ENCODE results near the gene MRFAP1. TPM values are rescaled to one million over a fixed set of nuclear protein-coding genes. Genes with fewer than 3 reads are reported as not detected.

The MRFAP1 gene
- total RNA-seq = 100 to 1,000 TPM; 136 to 234 (median 170) TPM

DNA sequence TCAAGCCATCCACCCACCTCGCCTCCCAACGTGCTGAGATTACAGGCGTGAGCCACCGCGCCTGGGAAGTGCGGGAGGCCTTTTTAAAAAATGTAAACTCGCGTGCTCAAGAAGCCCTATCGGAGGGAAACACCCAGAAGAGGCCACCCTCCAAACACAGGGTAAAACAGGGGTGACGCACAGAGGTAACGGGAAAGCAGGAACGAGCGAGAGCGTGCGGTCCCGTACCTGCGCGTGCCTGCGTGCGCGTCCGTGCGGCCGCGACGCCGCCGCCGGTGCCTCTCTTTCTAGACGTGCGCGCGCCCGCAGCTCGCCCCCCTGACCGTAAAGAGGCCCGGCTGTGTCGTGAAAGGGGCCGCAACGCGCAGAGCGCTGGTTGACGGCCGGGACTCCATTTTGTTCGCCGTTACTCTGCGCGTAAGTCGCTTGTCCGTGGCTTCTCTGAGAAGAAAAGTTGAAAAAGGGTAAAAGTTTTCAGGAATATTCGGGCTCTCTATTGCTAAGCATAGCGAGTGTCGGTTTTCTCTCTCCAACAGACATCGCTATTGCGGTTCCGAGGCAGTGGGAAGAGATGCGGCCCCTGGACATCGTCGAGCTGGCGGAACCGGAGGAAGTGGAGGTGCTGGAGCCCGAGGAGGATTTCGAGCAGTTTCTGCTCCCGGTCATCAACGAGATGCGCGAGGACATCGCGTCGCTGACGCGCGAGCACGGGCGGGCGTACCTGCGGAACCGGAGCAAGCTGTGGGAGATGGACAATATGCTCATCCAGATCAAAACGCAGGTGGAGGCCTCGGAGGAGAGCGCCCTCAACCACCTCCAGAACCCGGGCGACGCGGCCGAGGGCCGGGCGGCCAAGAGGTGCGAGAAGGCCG, at the start of gene MRFAP1:
MRFAP1 (plus strand) TSS at position 394 of the 872 bp plus-strand sequence; CDS start at position 572, 178 bp downstream.
- peak in 1 of 2 donors; percentile 88 for TF ChIP-seq POLR2A (IDR thresholded peaks at IDR 0.05)
- TF ChIP-seq, protein P1, sequence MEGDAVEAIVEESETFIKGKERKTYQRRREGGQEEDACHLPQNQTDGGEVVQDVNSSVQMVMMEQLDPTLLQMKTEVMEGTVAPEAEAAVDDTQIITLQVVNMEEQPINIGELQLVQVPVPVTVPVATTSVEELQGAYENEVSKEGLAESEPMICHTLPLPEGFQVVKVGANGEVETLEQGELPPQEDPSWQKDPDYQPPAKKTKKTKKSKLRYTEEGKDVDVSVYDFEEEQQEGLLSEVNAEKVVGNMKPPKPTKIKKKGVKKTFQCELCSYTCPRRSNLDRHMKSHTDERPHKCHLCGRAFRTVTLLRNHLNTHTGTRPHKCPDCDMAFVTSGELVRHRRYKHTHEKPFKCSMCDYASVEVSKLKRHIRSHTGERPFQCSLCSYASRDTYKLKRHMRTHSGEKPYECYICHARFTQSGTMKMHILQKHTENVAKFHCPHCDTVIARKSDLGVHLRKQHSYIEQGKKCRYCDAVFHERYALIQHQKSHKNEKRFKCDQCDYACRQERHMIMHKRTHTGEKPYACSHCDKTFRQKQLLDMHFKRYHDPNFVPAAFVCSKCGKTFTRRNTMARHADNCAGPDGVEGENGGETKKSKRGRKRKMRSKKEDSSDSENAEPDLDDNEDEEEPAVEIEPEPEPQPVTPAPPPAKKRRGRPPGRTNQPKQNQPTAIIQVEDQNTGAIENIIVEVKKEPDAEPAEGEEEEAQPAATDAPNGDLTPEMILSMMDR (IDR thresholded peaks at IDR 0.05) = no peak
- DNase-seq (ENCODE audit: low spot score in 2 of 2) = peak; percentile 94 to 98
- intact Hi-C loops (cut with DNase I; ENCODE audit: low total_unique reads) = no loop called here
- WGBS, 2 donors = 0 to 1% methylated on average over 89 to 90 of the region's 90 CpGs
- peak within 1 kb of the TSS; percentile 96 for H3K4me3 ChIP-seq (ENCODE audit: low read depth, poor library complexity, severe bottlenecking)

DNA sequence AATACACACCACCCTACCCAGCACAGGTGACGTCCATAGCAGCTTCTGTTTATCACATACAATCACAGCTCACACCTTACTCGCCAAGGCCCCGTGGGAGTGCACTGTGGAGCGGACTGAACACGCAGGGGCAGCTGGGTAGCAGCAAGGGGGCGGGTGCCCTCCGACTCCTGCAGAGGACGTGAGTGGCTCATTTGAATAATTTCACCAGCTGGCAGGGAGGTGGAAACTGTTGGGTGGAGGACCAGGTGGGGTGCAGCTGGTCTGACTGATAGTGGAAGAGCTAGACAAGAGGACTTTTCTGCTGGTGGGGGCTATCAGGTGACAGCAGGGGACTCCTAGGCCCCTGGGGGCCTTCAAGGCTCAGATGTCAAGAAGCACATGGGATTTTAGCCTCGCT, 49.2 kb upstream of the MRFAP1 start:
- no peak overlapping the region for H3K4me3 ChIP-seq (ENCODE audit: low read depth, poor library complexity, severe bottlenecking)
- intact Hi-C loops (cut with DNase I; ENCODE audit: low total_unique reads) = no loop called here
- WGBS, 2 donors = 76 to 84% methylated on average over 9 of the region's 9 CpGs
- TF ChIP-seq POLR2A (IDR thresholded peaks at IDR 0.05) = no peak
- TF ChIP-seq, protein P1 (IDR thresholded peaks at IDR 0.05) = no peak
- no peak for DNase-seq (ENCODE audit: low spot score in 2 of 2)

- H3K4me3 ChIP-seq (ENCODE audit: low read depth, poor library complexity, severe bottlenecking) = no peak overlapping the region
- intact Hi-C loops (cut with DNase I; ENCODE audit: low total_unique reads) = no loop called here
- TF ChIP-seq, protein P1 (IDR thresholded peaks at IDR 0.05) = no peak
- no peak for TF ChIP-seq POLR2A (IDR thresholded peaks at IDR 0.05)
- DNase-seq (ENCODE audit: low spot score in 2 of 2) = no peak
- 67 to 86% methylated on average over 4 to 5 of the region's 9 CpGs for WGBS, 2 donors
Measured at GRCh38 chr4:6591781-6592180, 48.7 kb upstream of the MRFAP1 start.

DNA sequence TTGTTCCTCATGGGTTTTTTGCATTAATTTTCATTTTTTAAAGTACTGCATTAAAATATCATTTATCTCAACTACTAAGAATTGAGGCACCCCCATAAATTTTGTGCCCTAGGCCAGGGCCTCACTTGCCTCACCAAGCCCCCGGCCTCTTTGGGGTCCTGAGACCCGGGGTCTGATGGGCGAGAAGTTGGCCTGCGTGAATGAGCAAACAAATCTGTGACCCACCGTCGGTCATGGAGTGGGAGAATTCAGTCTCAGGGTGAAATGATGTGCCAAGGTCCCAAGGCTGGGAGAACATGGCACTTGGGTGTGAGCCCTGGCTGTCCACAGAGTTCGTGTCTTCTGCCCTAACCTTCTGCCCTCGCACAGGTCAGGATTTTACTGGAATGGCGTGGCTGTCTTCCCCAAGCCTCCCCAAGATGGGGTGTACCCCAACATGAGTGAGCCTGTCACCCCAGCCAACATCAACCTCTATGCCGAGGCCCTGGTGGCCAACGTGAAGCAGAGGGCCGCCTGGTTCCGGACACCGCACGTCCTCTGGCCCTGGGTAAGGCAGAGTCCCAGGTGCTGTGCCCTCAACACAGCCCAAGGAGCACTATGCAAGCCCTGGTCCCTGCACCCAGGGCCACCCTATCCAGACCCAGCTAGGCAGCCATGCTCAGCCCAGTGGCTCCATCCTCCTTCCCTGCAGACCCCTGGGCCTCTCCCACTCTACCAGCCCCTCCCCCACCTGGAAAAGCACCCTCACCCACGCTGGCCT, 47.5 kb upstream of the MRFAP1 start:
- H3K4me3 ChIP-seq (ENCODE audit: low read depth, poor library complexity, severe bottlenecking) = no peak overlapping the region
- DNase-seq (ENCODE audit: low spot score in 2 of 2) = no peak
- TF ChIP-seq POLR2A (IDR thresholded peaks at IDR 0.05) = no peak
- TF ChIP-seq, protein P1 (IDR thresholded peaks at IDR 0.05) = no peak
- WGBS, 2 donors = 91 to 92% methylated on average over 16 of the region's 16 CpGs
- intact Hi-C loops (cut with DNase I; ENCODE audit: low total_unique reads) = no loop called here

DNA sequence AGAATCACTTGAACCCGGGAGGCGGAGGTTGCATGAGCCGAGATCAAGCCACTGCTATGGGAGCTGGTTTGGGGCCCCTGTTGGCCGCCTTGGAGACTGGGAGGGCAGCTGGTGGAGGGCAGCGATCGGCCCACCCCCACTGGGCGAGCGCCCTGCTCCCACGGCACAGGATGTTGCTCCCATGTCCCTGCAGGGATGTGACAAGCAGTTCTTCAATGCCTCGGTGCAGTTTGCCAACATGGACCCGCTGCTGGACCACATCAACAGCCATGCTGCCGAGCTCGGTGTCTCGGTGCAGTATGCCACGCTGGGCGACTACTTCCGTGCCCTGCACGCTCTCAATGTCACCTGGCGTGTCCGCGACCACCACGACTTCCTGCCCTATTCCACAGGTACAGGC, 46.1 kb upstream of the MRFAP1 start:
- TF ChIP-seq, protein P1 (IDR thresholded peaks at IDR 0.05) = no peak
- TF ChIP-seq POLR2A (IDR thresholded peaks at IDR 0.05) = no peak
- no peak overlapping the region for H3K4me3 ChIP-seq (ENCODE audit: low read depth, poor library complexity, severe bottlenecking)
- WGBS, 2 donors = 95 to 97% methylated on average over 21 to 22 of the region's 22 CpGs
- DNase-seq (ENCODE audit: low spot score in 2 of 2) = no peak
- intact Hi-C loops (cut with DNase I; ENCODE audit: low total_unique reads) = no loop called here

Measured in lower leg skin (tissue), 4 donors.